SK-N-MC (cell line): ENCODE results near the gene CCDC32.
A peak's percentile ranks its signal among the peaks of the same experiment; 100 is the strongest.
"Not testable (repeated sequence)": the region's sequence is repeated elsewhere in the genome, so short reads cannot be mapped to it uniquely, and the experiment has no call there.

Experiments
- DNase-seq: peaks from one replicate; pipeline ENCODE4 v3.0.0-alpha.2; 2011; ENCODE audit warnings: low read depth, low spot score
- H3K27ac ChIP-seq: fragments of 200-600 bp; sonication (generic); 2 replicates; pipeline ENCODE4 v1.5.1; 2016; ENCODE audit warnings: mixed run types
- H3K36me3 ChIP-seq: fragments of 200-600 bp; sonication (generic); 2 replicates; pipeline ENCODE4 v1.6.1; 2017; ENCODE audit warnings: antibody characterized with exemption, low read length, mixed read lengths; ENCODE audit not compliant: insufficient read depth
- H3K4me3 ChIP-seq: fragments of 200-600 bp; sonication (generic); 2 replicates; pipeline ENCODE4 v1.5.1; 2016
- H3K9ac ChIP-seq: fragments of 200-600 bp; sonication (generic); 2 replicates; pipeline ENCODE4 v1.8.0; 2017; ENCODE audit warnings: mixed run types, mixed read lengths; ENCODE audit not compliant: insufficient read length
- H3K9me3 ChIP-seq: fragments of 200-600 bp; sonication (generic); 2 replicates; pipeline ENCODE4 v1.6.1; 2017; ENCODE audit warnings: low read depth, mild to moderate bottlenecking, antibody characterized with exemption, low read length, moderate library complexity, mixed read lengths
- EZH2 ChIP-seq: fragments of 200-600 bp; sonication (generic); IDR thresholded peaks from one replicate; pipeline ENCODE4 v1.6.1; 2017; ENCODE audit warnings: antibody characterized with exemption
- FOXP2 ChIP-seq: optimal IDR thresholded peaks from 2 replicates; pipeline ENCODE3; 2011; ENCODE audit warnings: mild to moderate bottlenecking, moderate library complexity; ENCODE audit not compliant: insufficient read depth; ENCODE audit errors: extremely low read length, control extremely low read depth
- POLR2AphosphoS5 ChIP-seq: IDR thresholded peaks from 2 replicates; pipeline ENCODE4 v1.6.1; 2012; ENCODE audit warnings: mild to moderate bottlenecking, low read depth, low read length, borderline replicate concordance

CCDC32 gene

DNA sequence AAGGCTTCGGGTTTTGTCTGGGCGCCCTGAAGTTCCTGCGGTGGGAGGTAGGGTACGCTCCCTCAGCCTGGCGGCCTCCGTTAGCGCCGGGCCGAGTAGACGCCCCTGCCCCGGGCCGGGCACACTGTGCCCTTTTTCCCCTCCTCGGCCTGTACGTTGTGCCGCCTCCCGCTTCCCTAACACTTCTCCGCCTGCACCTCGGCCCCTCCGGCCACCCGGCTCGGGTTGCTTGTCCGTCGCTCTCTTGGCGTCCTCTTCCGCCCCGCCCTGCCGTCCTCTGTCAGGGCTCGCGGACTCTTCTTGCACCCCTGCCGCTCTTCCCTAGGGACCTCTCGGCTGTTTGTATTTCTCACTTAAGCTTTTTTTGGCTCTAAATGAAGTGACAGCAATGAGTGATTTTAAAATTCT lies 29.6 kb upstream of the CCDC32 start:
- no peaks in the 10 kb centered on the region for H3K36me3 ChIP-seq
- TF ChIP-seq EZH2: no peak
- no peak for TF ChIP-seq FOXP2
- TF ChIP-seq POLR2AphosphoS5: no peak
- H3K27ac ChIP-seq: peak overlapping the region; percentile 98
- no peak for DNase-seq
- no peaks in the 10 kb centered on the region for H3K9me3 ChIP-seq
- peak overlapping the region; percentile 81 for H3K4me3 ChIP-seq
- H3K9ac ChIP-seq: peak overlapping the region; percentile 93

GRCh38 chr15:40593588-40594428 lies 29.0 kb upstream of the CCDC32 start, which contains the start of gene KNL1:
TSS of gene KNL1 (plus strand) at chr15:40594249. CDS start at chr15:40602932, 8,683 bp downstream.
- no peaks in the 10 kb centered on the region for H3K9me3 ChIP-seq
- peak within 1 kb of the TSS; percentile 81 for H3K4me3 ChIP-seq
- H3K27ac ChIP-seq: peak within 1 kb of the TSS; percentile 98

DNA sequence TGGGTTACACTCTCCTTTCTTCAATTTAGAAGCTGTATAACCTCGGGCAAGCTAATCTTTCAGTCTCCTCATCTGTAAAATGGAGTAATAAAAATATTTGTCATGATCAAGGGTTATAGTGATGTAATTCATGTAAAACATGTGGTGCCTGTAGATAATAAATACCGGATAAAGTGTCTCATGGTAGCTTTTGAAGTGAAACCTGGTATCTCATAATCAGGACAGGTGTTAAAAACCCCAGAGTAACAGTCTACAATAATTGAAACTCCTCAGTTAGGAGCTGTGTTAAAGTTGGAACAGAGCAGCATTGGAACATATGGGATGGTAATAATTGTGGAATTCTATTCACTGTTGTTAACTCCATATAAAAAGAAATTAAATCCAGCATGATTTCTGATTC lies 28.3 kb upstream of the CCDC32 start:
- Histone ChIP-seq H3K27ac (0 out of 2 replicates have a peak overlapping the region, but pooled peaks have one; percentile 21), H3K9ac (no peak overlapping the region), H3K9me3 (no peaks in the 10 kb centered on the region), H3K4me3 (peak overlapping the region; percentile 81), H3K36me3 (no peaks in the 10 kb centered on the region)
- no peak for TF ChIP-seq POLR2AphosphoS5
- TF ChIP-seq FOXP2: no peak
- TF ChIP-seq EZH2: no peak
- DNase-seq: no peak

More at GRCh38 chr15:40593588-40594428, 29.0 kb upstream of the CCDC32 start, which contains the start of gene KNL1:
- DNase-seq: peak; percentile 95
- H3K9ac ChIP-seq: peak within 1 kb of the TSS; percentile 93
- no peaks in the 10 kb centered on the region for H3K36me3 ChIP-seq
- peak; percentile 85 for TF ChIP-seq POLR2AphosphoS5
- TF ChIP-seq EZH2: no peak
- TF ChIP-seq FOXP2: no peak

DNA sequence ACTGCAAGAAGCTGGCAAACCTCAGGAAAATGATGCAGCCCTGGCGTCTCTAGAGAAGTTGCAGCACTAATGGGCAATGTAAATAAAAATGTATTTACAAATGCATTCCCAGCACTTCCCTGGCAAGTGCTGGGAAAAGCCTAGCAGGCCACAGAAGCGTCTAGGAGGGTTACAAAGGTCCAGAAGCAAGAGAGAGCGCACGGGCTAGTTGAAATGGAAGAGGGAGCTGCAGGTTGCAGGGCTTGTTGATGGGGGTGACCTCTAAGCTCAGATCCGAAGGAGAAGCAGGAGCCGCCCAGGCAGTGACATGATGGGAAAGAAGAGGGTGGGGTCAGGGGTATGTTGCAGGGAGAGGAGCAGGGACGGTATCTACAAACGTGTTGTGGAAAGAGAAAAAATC lies 26.5 kb upstream of the CCDC32 start:
- Histone ChIP-seq H3K36me3 (no peaks in the 10 kb centered on the region), H3K9ac (no peak overlapping the region), H3K4me3 (no peak overlapping the region), H3K27ac (no peak overlapping the region), H3K9me3 (no peaks in the 10 kb centered on the region)
- no peak for TF ChIP-seq POLR2AphosphoS5
- no peak for TF ChIP-seq EZH2
- no peak for TF ChIP-seq FOXP2
- no peak for DNase-seq

DNA sequence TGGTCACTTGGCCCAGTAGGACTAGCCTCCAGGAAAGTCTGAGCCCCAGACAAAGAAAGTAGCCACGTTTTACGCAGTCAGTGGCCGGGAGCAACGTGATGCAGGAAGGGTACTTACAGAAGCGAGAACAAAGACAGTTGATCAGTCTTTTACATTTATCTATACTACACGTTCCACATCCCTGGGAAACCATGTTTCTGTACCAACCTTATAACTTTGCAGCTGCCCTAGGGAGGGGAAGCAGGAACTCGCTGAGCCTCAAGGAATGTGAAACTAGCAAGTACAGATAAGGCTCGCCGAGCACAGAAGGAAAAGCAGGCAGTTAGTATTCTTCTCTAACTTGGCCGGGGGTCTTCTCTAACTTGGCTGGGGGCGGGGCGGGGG lies 25.8 kb upstream of the CCDC32 start:
- H3K9ac ChIP-seq: no peak overlapping the region
- DNase-seq: no peak

GRCh38 chr15:40584191-40584590 lies 19.3 kb upstream of the CCDC32 start:
- TF ChIP-seq POLR2AphosphoS5 (no peak), FOXP2 (no peak), EZH2 (no peak)
- no peak overlapping the region for H3K9ac ChIP-seq
- H3K36me3 ChIP-seq: no peaks in the 10 kb centered on the region
- no peak overlapping the region for H3K4me3 ChIP-seq
- DNase-seq: no peak
- H3K27ac ChIP-seq: no peak overlapping the region
- no peaks in the 10 kb centered on the region for H3K9me3 ChIP-seq

More for the DNA sequence above, 25.8 kb upstream of the CCDC32 start:
- Histone ChIP-seq H3K9me3 (no peaks in the 10 kb centered on the region), H3K4me3 (no peak overlapping the region), H3K27ac (no peak overlapping the region), H3K36me3 (no peaks in the 10 kb centered on the region)
- no peak for TF ChIP-seq FOXP2
- no peak for TF ChIP-seq EZH2
- no peak for TF ChIP-seq POLR2AphosphoS5

- Histone ChIP-seq H3K9me3 (no peaks in the 10 kb centered on the region), H3K4me3 (no peak overlapping the region), H3K27ac (no peak overlapping the region), H3K9ac (no peak overlapping the region), H3K36me3 (no peaks in the 10 kb centered on the region)
- no peak for DNase-seq
- TF ChIP-seq FOXP2 (no peak), EZH2 (no peak), POLR2AphosphoS5 (no peak)
Observed at GRCh38 chr15:40582726-40583246, 17.9 kb upstream of the CCDC32 start.

- not testable (repeated sequence) for H3K36me3 ChIP-seq, H3K27ac ChIP-seq, H3K9ac ChIP-seq, DNase-seq, H3K9me3 ChIP-seq, H3K4me3 ChIP-seq
Observed at GRCh38 chr15:40581796-40582195, 17.0 kb upstream of the CCDC32 start.

GRCh38 chr15:40578892-40579291 lies 14.1 kb upstream of the CCDC32 start:
- TF ChIP-seq EZH2: no peak
- TF ChIP-seq FOXP2: no peak
- TF ChIP-seq POLR2AphosphoS5: no peak
- Histone ChIP-seq H3K36me3 (peaks cover 13% of the 10 kb centered on the region), H3K4me3 (no peak overlapping the region), H3K9ac (no peak overlapping the region), H3K27ac (no peak overlapping the region), H3K9me3 (no peaks in the 10 kb centered on the region)
- no peak for DNase-seq

DNA sequence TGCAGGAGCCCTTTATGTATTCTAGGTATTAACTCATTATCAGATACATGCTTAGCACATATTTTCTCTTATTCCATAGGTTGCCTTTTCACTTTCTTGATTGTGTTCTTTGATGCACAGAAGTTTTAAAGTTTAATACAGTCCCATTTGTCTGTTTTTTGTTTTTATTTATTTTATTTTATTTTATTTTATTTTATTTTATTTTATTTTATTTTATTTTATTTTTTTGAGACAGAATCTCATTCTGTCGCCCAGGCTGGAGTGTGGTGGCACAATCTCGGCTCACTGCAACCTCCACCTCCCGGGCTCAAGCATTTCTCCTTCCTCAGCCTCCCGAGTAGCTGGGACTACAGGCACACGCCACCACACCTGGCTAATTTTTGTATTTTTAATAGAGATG lies 12.1 kb upstream of the CCDC32 start:
- peaks cover 26% of the 10 kb centered on the region for H3K36me3 ChIP-seq
- not testable (repeated sequence) for H3K27ac ChIP-seq, H3K9ac ChIP-seq, H3K4me3 ChIP-seq, H3K9me3 ChIP-seq, DNase-seq
